GM18868 (cell line): ENCODE measurements around the gene LGALS7.

Source experiments
- ATAC-seq: cut with Tn5 transposase; IDR thresholded peaks from one replicate; pipeline ENCODE4 v1.9.1; 2021; ENCODE audit warnings: mild to moderate bottlenecking, moderate library complexity; ENCODE audit not compliant: unreplicated experiment

LGALS7 gene

DNA sequence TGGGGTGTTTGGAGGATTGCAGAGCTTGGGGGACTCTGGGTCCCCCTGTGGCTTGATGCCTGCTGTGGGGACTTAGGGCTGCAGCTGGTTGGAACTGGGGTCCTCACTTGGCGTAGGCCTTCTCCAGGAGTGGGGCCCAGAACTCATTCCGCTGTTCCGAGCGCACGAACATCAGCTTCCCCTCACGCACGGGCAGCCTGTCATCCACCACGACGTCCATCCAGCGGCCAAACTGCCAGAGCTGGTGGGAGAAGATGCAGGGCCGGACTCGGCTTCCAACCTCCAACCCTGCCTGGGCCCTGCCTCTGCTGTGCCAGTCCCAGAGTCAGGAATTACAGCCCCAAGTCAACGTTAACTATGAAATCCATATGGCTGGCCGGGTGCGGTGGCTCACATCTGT is 31.6 kb downstream of the LGALS7 start:
- no peak for ATAC-seq

DNA sequence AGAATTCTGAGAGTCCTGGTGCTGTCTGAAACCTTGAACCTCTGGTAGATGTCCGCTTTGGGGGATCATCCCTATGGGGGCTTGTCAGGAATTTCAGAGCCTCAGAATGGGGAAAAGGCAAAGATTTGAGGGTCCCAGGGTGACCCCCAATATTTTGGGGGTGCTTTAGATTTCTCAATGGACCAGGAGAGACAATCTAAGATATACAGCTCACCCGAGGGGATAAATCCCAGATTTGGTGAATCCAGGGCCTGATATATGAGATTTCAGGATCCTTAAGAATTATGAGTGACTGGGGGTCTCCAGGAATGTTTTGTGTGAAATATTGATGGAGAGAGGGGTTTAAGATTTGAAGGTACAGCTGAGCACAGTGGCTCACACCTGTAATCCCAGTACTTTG is 32.4 kb downstream of the LGALS7 start:
- ATAC-seq = no peak

DNA sequence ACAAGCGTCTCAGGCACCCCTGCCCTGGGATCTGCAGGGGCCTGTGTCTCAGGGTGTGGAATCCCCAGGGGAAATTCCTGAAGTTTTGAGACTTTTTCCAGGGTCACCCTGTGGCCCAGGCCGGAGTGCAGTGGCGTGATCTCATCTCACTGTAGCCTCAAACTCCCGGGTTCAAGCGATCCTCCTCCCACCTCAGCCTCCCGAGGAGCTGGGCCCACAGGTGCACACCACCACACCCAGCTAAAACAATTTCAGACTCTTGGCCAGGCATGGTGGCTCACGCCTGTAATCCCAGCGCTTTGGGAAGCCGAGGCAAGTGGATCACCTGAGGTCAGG is 33.1 kb downstream of the LGALS7 start:
- ATAC-seq = no peak

DNA sequence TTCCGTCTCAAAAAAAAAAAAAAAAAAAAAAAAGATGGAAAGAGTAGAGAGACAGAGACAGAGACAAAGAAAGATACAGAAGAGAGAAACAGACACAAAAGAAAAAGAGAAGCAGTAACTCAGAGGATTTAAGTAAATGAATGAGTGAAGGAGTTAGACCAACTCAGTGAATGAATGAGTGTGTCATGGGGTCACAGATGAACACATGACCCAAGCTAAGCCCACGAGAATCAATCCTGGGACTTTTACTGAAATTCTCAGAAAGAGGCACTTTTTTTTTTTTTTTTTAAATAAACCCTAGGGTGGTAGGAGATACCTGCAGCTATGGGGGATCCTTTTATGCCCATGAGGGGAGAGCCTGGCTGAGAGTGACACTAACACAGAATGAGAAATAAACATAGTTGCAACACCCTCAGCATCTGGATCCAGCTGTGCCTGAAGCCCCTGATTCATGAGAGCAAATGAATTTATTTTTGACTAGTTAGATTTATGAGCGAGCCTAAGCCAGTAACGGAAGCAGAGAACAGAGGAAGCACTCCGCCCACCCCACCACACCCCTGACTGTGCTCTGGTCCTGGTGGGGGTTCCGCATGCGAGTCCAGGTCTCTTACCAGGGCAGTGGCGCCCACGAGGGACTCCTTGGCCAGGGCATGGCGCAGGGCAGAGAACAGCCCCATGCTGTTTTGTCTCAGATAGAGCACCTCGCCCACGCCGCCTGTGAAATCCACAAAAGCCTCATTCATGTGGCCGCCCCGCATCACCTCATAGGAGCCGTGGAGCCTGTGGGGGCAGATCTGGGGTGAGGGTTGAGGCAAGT is 33.7 kb downstream of the LGALS7 start:
- ATAC-seq = no peak

DNA sequence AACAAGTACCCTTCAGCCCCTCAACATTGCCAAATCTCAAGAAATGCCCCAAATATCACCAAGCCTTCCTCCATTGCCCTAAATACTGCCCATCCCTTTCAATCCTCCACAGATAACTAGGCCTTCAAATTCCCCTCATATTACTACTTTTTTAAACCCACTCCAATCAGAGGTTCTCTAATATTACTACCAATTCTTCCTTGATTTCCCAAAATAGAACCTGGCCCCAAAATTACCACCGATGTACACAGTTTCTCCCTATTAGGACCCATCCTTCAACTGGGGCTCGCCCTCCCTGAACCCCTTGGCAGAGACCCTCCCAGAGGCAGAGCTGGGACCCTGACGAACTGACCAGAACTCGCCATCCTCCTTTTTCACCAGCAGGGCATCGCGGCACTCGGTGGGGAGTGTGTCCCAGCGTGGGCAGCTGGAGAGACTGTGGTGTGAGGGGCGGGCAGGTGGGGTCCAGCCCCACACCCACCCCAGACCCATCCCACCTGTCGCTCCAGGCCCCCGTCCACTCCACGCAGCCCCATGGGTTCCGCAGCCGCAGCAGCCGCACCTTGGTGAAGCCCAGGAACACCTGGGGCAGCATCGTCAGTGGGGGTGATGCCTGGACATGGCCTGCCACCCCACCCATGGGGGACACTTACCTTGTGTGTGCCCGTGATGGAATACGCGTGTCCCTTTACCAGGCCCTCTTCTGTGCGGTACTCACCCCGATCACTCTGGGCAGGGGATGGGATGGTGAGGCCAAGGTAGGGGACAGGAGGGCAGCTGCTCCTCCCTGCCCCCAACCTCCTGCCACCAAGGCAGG is 35.2 kb downstream of the LGALS7 start:
- ATAC-seq = no peak

DNA sequence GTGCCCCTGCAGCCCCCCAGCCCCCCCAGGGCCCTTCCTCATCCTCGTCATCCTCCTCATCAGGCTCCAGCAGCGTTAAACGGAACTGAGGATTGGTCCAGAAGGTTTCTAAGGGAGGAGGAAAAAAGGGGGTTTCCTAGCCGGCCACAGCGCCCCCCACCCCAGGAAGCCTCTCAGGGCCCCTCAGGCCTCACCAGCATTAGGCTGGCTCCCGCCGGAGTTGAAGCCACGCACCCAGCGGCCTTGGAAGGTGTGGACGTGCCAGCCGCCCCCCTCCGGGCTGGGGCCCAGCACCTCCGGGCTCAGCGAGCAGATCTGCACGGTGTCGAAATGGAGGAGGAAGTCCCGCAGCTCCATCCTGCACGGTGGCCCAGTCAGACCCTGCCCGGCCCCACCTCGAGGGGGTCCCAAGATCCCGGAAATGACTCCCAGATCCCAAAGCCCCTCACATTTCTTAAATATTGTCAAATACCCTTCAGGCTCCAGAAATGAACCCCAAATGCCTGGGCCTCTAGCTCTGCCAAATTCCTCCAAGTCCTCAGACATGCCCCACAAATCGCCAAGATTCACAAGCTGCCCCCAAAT is 35.9 kb downstream of the LGALS7 start:
- no peak for ATAC-seq

DNA sequence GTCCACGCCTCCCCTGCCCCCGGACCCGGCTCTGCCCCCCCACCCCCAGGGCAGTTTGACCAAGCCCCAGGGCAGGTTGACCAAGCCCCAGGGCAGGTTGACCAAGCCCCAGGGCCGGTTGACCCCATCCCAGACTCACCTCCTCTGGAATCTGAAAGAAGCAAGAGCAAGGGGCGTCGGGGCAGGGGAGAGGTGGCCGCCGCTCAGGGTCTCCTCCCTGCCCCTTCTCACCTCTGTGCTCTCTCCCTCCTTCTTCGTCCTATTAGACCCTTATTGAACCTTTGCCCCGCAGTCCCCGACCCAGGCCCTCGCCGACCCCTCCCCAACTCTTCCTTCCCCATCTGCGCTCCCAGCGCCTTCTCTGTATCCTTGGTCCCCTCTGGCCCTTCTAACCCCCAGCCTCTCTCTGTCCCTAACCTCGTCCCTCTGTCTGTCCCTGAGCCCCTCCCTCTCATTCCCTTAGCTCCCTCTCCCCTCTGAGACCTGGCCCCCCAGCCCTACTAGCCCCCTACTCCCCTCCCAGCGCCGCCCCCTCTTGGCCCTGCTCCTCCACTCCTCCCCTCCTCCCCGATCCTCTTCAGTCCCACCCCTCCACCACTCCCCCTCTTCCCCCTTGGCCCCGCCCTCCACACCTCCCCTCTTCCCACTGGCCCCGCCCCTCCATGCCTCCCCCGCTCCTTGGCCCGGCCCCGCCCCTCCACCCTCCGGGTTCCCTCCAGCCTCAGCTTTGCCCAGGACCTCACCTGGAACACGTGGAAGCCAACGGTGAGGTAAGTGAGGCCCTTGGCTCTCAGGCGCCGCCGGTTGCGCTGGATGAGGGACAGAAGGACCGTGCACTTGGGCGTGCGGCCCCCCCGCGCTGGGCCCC is 36.7 kb downstream of the LGALS7 start:
- no peak for ATAC-seq

DNA sequence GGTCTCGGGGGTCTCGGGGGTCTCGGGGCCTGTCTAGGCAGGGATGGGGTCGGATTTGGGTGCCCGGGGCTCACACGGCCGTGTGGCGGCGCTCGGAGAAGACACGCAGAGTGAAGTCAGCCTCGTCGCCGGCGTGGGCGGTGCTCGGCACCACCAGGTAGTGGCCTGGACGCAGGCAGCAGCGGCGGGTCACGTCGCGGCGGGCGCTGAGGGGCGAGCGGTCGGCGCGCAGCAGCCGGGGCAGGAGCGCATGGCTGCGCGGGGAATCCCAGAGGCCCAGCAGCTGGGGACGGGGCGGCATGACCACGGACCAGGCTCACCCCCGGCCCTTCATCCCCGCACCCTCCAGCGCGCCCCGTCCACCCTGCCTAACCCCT is 37.3 kb downstream of the LGALS7 start:
- no peak for ATAC-seq

DNA sequence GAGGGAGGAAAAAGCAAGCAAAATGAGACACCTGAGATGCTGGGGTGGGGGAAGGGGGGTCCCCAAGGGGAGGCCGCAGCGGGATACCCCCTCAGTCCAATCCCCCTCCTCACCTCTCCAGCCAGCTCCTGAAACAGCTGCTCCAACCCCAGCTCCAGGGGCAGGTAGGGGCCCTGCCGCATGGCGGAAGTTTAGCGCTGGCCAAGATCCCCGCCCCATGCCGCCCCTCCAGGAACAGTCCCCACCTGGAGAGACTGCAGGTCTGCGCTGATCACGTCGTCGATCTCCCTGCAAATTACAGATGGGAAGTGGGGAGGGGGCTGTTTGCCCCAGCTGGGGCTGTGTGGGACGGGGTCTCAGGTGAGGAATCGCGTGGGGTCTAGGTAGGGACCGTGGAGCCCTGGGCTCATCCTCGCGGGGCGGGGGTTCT is 38.0 kb downstream of the LGALS7 start:
- no peak for ATAC-seq

DNA sequence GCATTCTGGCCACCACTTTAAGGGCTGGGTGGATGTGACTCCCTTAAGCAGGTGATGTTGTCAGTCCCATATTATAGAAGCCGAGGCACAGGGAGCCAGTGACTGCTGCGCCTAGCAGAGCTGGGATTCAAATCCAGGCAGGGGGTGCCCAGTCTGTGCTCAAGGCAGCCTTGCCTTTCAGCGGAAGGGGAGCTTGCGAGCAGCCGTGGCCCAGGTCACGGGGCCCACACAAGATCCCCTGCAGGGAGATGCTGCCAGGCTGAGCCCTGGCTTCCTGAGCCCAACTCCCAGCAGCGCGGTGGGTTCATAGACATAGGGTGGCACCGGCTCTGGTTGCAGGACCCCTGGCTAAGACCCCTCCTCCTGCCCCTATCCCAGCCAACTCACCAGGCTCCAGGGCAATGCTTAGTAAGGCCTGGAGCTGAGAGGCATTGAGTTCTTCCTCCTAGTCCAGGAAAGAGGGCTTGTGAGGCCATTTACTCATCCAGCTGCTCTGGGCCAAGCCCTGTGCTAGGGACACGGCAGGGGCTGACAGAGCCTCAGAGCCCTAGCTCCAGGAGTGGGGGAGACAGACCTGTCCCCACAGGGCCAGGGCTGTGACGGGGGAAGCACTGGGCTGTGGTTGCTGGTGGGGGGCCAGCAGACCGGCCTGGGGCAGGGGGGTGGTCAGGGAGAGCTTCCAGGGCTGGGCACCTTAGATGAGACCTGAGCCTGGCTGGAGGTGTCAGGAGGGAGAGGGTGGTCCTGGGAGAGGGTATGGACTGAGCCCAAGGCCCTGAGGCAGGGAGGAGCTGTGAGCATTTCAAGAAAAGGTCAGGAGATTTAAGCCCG is 38.7 kb downstream of the LGALS7 start:
- ATAC-seq = no peak

DNA sequence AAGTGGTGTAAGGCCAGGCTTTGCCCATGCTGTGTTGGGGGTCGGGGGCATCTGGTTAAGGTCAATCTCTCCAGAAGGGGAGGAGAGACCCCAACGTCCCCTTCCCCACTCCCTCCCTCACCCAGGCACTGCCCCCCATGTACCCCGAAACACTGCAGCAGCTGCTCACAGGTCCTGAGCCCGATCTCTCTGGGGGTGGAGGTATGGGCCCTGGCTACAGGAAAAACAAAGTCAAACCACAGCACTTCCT is 39.2 kb downstream of the LGALS7 start:
- no peak for ATAC-seq

DNA sequence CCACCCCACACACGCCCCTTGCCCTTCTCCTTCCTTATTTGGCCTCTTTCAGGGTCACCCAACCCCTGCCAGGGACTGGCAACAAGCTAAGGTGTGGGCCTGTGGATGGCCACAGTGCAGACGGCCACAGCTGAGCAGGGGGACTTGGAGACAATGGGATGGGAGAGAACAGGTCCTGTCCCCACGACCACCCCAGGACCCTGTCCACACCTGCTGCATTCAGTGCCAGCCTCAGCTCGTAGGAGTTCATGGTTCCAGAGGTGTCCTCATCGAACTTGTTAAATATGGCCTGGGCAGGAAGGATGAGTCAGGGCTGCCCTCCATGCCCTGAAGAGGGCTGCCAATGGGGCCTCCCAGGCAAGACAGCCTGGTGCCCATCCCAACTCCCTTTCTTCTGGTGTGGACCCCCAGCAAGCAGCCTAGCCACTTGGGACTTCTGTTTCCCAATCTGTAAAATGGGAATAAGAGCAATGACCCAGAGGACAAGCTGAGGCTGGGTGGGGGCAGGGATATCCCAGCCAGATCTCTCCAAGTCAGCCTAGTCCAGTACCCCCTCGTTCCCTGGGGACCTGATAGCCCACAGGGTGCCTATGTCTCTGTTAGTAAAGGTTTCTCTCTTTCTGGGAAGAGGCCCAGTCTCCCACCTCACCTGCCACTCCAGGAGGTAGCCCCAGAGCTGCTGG is 39.7 kb downstream of the LGALS7 start:
- ATAC-seq = no peak

DNA sequence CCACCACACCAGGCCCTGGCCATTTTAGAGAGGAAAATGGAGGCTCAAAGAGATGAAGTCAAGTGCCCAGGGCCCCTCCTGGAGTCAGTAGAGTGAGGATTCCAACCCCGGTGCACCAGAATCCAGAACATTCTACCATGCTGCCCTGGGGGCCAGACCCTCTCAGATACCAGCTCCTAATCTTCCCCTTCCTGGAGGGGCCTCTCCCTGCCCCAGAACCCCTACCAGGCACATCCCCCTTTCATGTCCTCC is 40.1 kb downstream of the LGALS7 start:
- no peak for ATAC-seq

DNA sequence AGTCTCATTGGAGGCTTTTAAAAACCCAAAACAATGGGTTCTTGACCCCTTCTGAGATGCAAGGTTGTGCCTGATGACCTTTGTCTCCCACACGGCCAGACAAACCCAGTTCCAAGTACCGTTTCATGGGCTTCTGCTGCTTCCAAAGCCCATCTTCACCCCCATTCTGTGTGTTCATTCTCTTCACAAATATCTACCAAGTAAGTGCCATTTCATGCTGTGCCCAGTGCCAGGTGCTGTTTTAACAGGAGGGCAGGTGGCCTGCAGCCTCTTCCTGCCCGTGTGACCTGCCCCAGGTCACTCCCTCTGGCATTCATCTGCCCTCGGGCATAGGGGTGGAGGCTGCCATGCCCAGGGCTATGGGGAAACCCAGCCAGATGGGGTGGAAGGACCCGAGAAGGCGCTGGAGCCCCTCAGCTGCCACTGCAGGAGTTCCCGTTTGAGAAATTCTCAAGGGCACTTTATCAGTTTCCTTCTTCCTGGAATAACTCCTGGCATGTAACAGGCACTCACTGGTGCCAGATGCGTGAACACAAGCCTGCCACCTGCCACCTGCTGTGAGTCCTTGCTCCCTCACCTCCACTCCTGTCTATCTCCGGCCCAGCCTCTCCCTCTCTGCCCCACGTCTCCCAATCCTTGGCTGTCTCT is 41.5 kb downstream of the LGALS7 start:
- no peak for ATAC-seq

DNA sequence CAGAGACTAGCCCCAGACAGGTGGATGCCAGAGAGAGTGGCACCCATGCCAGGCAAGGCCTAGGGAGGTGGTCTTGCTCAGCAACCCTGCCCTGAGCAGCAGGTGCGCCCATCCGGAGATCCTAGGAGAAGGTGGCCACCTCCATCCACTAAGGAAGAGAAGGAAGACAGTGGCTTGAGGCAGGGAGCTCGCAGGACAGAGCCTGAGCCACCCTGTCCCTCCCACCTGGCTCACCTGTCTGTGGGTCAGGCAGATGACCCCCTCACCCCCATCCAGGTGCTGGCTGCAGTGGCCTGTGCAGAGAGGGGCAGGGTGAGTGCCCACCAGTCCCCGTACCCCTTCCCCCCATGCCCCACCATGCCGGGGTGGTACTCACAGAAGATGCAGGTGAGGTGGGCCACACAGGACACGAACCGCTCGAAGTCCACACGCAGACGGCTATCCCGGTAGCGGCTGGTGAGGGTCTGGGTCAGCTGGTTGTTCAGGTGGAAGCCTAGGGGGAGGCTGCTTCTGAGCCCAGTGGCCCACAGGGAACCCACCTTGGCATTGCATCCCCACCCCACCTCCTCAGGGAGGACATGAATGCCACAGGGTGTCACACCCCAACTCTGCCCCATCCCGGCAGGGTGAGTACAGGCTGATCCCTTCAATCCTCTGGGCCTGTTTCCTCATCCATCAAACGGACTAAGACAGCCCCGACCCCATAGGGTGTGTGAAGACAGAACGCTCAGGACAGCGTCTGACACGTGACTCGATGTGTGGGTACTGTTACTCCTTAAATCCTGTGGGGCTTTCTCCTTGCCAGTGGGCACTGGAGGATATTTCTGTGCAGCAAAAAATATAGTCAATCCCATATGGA is 42.4 kb downstream of the LGALS7 start:
- ATAC-seq = no peak

DNA sequence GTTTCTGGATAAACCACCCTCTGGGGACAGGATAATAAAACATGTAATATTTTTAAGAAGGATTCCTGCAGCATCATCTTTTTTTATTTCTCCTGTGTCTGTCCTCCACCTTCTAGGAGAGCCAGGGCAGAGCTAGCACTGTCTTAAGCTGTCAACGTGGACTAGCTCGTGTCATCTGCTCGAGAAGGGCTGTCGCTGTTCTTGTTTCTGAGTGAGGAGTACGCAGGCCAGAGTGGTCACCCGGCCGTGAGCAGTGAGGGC is 42.9 kb downstream of the LGALS7 start:
- no peak for ATAC-seq

DNA sequence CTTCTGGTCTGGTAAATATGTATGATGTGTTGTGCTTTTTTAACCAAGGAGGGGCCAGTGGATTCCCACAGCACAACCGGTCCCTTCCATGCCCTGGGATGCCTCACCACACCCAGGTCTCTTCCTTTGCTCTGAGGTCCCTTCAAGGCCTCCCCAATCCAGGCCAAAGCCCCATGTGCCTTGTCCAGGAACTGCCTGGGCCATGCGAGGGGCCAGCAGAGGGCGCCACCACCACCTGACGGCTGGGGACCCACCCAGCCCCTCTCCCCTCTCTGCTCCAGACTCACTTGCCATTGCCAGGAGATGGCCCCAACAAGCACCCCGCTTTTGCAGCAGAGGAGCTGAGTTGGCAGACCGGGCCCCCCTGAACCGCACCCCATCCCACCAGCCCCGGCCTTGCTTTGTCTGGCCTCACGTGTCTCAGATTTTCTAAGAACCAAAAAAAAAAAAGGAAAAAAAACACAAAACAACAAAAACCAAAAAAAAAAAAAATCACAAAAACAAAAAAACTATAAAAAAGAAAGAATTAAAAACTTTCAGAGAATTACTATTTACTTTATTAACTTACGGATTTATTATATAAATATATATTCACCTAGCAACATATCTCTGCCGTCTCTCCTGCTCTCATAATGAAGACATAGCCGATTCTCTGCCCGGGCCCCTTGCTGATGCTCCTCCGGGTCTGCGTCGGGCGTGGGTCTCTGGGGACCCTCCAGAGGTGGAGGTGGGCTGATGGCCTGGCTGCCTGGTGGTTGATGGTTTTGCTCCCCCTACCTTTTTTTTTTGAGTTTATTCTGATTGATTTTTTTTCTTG is 43.5 kb downstream of the LGALS7 start:
- no peak for ATAC-seq
